ENCODE data around the gene IMPDH2.

The IMPDH2 gene

DNA sequence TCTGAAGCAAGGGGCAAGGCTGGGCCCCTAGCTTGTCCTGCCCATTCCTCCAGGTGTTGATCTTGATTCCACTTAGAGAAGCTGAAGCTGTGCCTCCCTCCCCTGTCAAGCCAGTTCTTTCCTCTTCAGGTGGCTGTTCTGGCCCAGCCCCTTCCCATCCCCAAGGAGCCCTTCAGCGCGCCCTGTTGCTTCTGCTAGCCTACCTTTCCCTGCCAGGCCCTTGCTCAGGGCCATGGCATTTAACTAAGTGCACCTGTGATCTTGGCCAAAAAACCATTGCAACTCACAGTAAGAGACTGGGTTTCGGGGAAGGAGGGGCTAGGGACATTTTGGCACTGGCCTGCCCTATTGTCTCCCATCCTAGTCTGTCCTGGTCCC, 23.9 kb downstream of the IMPDH2 start:
- H3K4me3 ChIP-seq (ENCODE audit: low read length) = no peak overlapping the region
- TF ChIP-seq, protein P1, sequence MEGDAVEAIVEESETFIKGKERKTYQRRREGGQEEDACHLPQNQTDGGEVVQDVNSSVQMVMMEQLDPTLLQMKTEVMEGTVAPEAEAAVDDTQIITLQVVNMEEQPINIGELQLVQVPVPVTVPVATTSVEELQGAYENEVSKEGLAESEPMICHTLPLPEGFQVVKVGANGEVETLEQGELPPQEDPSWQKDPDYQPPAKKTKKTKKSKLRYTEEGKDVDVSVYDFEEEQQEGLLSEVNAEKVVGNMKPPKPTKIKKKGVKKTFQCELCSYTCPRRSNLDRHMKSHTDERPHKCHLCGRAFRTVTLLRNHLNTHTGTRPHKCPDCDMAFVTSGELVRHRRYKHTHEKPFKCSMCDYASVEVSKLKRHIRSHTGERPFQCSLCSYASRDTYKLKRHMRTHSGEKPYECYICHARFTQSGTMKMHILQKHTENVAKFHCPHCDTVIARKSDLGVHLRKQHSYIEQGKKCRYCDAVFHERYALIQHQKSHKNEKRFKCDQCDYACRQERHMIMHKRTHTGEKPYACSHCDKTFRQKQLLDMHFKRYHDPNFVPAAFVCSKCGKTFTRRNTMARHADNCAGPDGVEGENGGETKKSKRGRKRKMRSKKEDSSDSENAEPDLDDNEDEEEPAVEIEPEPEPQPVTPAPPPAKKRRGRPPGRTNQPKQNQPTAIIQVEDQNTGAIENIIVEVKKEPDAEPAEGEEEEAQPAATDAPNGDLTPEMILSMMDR (conservative IDR thresholded peaks at IDR 0.05; ENCODE audit: low read length) = no peak
- DNase-seq (ENCODE audit: low read depth) = no peak

DNA sequence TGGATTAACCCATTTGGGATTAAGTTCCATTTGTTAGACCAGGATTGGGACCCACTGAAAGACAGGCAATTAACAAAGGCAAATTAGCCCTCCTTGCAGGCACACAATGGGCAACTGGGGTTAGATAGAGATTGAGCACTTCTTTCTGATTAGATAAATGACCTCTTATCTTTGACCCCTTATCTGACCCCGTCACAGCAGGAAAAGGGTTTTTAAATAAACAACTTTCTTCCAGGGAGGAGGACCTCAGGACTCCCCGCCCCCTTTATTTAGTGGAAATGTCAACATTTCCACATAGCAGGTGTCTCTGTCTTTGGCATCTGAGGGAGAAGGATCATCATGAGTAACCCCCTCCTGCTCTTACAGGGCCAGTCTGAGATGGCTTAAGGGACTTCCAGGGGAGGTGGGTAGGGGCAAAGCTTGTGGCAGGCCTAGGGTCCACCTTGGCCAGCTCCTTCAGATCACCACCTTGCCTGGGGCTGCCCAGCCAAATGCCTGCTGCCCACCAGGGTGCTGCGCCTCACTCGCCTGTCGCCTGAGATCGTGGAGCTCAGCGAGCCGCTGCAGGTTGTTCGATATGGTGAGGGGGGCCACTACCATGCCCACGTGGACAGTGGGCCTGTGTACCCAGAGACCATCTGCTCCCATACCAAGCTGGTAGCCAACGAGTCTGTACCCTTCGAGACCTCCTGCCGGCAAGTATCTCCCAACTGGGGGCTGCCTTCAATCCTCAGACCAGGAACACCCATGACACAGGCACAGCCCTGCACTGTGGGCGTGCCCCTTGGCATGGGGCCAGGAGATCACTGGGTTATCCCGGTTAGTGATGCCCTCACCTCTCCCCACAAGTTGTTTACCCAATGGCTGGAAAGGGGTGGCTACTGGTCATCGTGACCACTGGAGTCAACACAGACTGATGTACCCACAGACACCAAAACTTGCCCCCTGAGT, 24.6 kb downstream of the IMPDH2 start:
- H3K4me3 ChIP-seq (ENCODE audit: low read length) = no peak overlapping the region
- DNase-seq (ENCODE audit: low read depth) = no peak
- TF ChIP-seq, protein P1 (conservative IDR thresholded peaks at IDR 0.05; ENCODE audit: low read length) = no peak

DNA sequence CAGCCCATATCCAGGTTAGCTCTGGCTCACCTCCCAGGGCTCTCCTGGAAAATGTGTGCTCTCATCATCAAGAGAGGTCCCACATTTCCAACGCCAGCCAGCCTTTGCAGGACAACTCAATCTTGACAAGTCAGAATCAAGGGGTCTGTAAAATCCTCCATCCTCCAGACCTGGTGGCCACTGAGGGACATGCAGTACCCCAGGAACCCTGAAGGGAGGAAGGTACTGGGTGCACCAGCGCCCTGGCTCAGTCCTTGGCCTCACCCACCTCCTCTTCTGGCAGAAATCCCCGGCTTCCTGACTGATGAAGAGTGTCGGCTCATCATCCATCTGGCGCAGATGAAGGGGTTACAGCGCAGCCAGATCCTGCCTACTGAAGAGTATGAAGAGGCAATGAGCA, 28.0 kb downstream of the IMPDH2 start:
- H3K4me3 ChIP-seq (ENCODE audit: low read length) = no peak overlapping the region
- TF ChIP-seq, protein P1 (conservative IDR thresholded peaks at IDR 0.05; ENCODE audit: low read length) = no peak
- no peak for DNase-seq (ENCODE audit: low read depth)

DNA sequence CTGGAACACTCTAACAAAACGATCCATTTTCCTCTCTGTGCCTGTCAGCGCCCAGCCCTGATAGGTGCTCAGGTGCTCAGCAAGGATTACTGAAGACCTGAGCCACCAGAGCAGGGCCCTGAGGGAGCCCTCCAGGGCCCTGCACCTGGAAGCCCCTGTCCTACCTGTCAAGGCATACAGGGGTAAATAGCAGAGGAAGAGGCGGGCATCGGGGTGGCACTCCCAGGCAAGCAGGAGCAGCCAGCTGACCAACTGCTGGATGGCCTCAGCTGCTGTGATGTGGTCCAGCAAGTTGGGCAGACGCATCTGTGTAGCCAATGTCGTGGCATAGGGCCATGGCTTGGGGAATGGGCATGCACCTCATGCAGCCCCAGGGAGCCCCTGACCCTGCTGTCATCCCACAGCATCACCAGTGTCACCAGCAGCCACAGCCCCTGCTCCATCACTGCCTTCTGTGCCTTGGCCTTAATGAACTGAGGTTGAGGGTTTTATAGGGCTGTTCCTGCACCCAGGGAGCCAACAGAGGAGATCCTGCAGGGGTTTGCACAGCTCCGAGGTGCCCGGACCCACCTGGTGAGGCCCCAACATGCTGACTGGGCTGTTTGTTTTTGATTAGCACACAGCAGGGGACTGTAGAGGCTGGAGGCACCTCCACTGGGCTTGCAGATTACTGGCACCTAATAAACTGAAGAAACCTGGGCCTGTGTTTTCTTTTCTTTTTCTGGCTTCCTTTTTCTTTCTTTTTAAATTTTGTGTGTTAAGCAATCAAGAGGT, 29.9 kb downstream of the IMPDH2 start:
- TF ChIP-seq, protein P1 (conservative IDR thresholded peaks at IDR 0.05; ENCODE audit: low read length) = no peak
- H3K4me3 ChIP-seq (ENCODE audit: low read length) = no peak overlapping the region
- no peak for DNase-seq (ENCODE audit: low read depth)

DNA sequence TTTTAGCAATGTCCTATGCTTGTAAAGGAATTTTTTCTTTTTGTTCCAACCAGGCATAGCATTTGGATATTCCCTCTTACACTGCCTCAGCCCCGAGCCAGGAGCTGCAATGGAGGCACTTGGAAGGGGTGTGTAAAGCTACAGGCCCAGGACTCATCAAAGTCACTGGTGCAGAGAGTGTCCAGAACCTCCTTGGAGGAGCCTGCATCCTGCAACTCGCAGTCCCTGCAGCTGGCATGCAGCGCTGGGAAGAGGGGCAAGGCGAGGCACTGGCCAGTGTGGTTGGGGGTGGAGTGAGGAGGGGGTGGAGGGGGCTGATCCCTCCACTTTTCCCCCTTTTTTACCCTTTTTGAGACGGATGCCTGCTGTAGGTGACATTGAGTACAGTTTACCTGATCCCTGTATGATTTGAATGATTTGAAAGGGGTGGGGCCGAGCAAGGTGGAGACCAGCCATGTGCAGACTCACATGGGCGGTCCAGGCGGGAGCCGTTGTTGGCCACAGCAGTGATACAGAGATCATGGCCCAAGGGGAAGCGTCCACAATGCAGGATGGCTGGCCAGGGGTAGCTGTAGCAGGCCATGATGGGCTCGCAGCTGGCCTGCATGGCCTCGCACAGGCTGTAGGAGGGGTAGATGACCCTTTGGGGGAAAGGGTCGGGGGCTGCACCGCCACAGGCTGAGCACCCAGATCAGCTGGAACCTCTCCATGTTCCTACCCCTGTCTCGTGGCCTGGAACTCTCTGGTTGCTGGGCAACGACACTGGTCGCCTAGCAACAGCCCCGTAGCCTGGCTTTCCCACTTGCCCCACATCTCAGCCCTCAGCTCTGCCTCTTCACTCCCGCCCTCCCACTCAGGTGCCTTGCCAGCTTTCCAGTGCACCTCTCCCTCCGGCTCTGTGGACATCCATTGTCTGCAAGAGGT, 31.2 kb downstream of the IMPDH2 start:
- no peak overlapping the region for H3K4me3 ChIP-seq (ENCODE audit: low read length)
- TF ChIP-seq, protein P1 (conservative IDR thresholded peaks at IDR 0.05; ENCODE audit: low read length) = no peak
- no peak for DNase-seq (ENCODE audit: low read depth)

DNA sequence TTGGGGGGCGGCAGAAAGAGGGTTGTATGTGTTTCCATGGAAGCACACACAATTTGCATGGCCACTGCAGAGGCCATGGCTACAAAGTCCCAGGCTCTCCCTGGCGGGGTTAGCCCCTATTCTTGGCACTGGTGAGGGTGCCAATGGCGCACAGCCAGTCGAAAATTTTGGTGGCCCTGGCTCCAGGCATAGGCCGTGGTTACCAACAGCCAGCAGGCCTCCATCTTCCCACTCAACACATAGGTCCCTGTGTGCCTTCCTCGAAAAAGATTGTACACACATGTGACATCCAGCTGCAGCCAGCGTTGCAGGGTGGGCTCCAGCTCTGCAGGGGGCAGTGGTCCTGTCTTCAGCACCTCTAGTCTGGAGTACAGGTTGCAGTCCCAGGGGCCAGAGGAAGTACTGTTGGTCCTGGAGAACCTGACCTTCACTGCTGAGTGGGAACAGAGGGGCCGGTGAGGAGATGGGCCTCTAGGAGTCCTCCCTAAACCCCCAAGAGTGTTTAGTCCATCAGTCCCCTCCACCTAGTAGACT, 32.0 kb downstream of the IMPDH2 start:
- TF ChIP-seq, protein P1 (conservative IDR thresholded peaks at IDR 0.05; ENCODE audit: low read length) = no peak
- no peak overlapping the region for H3K4me3 ChIP-seq (ENCODE audit: low read length)
- no peak for DNase-seq (ENCODE audit: low read depth)

Data from AG10803 (cell line).